Naive thymus-derived CD4-positive, alpha-beta T cell (primary cell): Measurements from ENCODE around the gene CRYBG1. TPM values are rescaled to one million over a fixed set of nuclear protein-coding genes. Genes with fewer than 3 reads are reported as not detected.
A peak's percentile ranks its signal among the peaks of the same experiment; 100 is the strongest.

ENCODE experiments used
- ATAC-seq: fragments of 150-1000 bp; cut with Tn5 transposase; 2 replicates; pipeline ENCODE4 v1.10.0; 2021; ENCODE audit warnings: mild to moderate bottlenecking, moderate library complexity
- CTCF ChIA-PET: fragments of 350-600 bp; sonication (Branson Sonifier 250); formaldehyde crosslinking; loops from one replicate; lab custom pipeline; 2021; ENCODE audit warnings: antibody characterized with exemption; lab: Charles Lee
- POLR2A ChIA-PET: fragments of 350-600 bp; sonication (Branson Sonifier 250); formaldehyde crosslinking; loops from one replicate; lab custom pipeline; 2021; ENCODE audit warnings: antibody characterized with exemption, inconsistent platforms; lab: Charles Lee
- DNase-seq, 9 donors: peaks; one replicate each; pipeline versions ENCODE4 v3.0.0 to v3.0.0-alpha.2; 2020 to 2022; ENCODE audit warnings: mixed read lengths in 1 of 9
- H3K27ac ChIP-seq: one replicate; pipeline ENCODE4 v1.7.0; 2013; ENCODE audit warnings: mild to moderate bottlenecking, low read depth, low read length, moderate library complexity
- H3K27me3 ChIP-seq, 2 donors: one replicate each; pipeline ENCODE4 v1.7.0; 2013; ENCODE audit warnings: low read length in 2 of 2, mild to moderate bottlenecking in 2 of 2, moderate library complexity in 2 of 2; ENCODE audit not compliant: control insufficient read depth in 2 of 2, insufficient read depth in 2 of 2
- H3K36me3 ChIP-seq, 3 experiments: 1 replicate in 2 of 3; 2 replicates in 1 of 3; pipeline ENCODE4 v1.7.0; 2013; ENCODE audit warnings: low read length in 3 of 3, mild to moderate bottlenecking in 3 of 3, moderate library complexity in 1 of 3; ENCODE audit not compliant: insufficient read depth in 3 of 3, control insufficient read depth in 2 of 3
- H3K4me1 ChIP-seq, 2 donors: one replicate each; pipeline ENCODE4 v1.7.0; 2013; ENCODE audit warnings: low read length in 2 of 2, mild to moderate bottlenecking in 2 of 2, moderate library complexity in 1 of 2; ENCODE audit not compliant: control insufficient read depth in 2 of 2, insufficient read depth in 2 of 2
- H3K4me3 ChIP-seq: 2 replicates; pipeline ENCODE4 v1.7.0; 2013; ENCODE audit warnings: mild to moderate bottlenecking, low read length
- H3K9me3 ChIP-seq, 3 experiments: 1 replicate in 2 of 3; 2 replicates in 1 of 3; pipeline ENCODE4 v1.7.0; 2013; ENCODE audit warnings: low read length in 3 of 3; ENCODE audit not compliant: control insufficient read depth in 2 of 3
- H3K27ac Mint-ChIP-seq, 9 donors: one replicate each; pipeline ENCODE4 v1.8.0; 2020 to 2022; ENCODE audit warnings: mixed read lengths in 9 of 9, mild to moderate bottlenecking in 8 of 9, moderate library complexity in 5 of 9, inconsistent platforms in 2 of 9
- H3K27me3 Mint-ChIP-seq, 5 donors: one replicate each; pipeline ENCODE4 v1.8.0; 2021 to 2022; ENCODE audit warnings: mixed read lengths in 5 of 5, mild to moderate bottlenecking in 1 of 5
- H3K36me3 Mint-ChIP-seq, 5 donors: one replicate each; pipeline ENCODE4 v1.8.0; 2020 to 2022; ENCODE audit warnings: mixed read lengths in 5 of 5, mild to moderate bottlenecking in 3 of 5, inconsistent platforms in 1 of 5
- H3K4me1 Mint-ChIP-seq, 7 donors: one replicate each; pipeline ENCODE4 v1.8.0; 2020 to 2022; ENCODE audit warnings: mixed read lengths in 7 of 7, mild to moderate bottlenecking in 3 of 7, inconsistent platforms in 1 of 7
- H3K4me3 Mint-ChIP-seq, 10 donors: one replicate each; pipeline ENCODE4 v1.8.0; 2020 to 2022; ENCODE audit warnings: mild to moderate bottlenecking in 10 of 10, mixed read lengths in 10 of 10, moderate library complexity in 6 of 10, inconsistent platforms in 2 of 10
- H3K9me3 Mint-ChIP-seq, 11 donors: one replicate each; pipeline ENCODE4 v1.8.0; 2020 to 2022; ENCODE audit warnings: mixed read lengths in 11 of 11, mild to moderate bottlenecking in 4 of 11, inconsistent platforms in 1 of 11, moderate library complexity in 1 of 11
- intact Hi-C, 2 donors: fragments of 100-400 bp; cut with micrococcal nuclease; formaldehyde crosslinking; loops; one replicate each; pipeline ENCODE4 v1.15.1; 2023
- polyA plus RNA-seq, 2 donors: library from polyadenylated mRNA; unstranded; fragments of 300-500 nt; fragmentation: Illumina TruSeq; gene quantifications; one replicate each; pipeline ENCODE4 v1.2.3, GENCODE V29; 2021
- total RNA-seq, 6 experiments: library from RNA in 5 of 6; stranded (reverse) in 5 of 6; gene quantifications; 1 replicate in 5 of 6; 2 replicates in 1 of 6; pipeline ENCODE4 v1.2.3 and lab custom pipeline; 2021 to 2026

CRYBG1 gene
- total and polyA plus RNA-seq, 7 experiments from 2014 or later: 11.3 to 39.8 (median 30.3) TPM

GRCh38 chr6:106539936-106540335 lies 179.4 kb downstream of the CRYBG1 start:
- no peaks in the 10 kb centered on the region for H3K27me3 Mint-ChIP-seq
- POLR2A ChIA-PET: interaction anchor here (1.2 to 2.6 kb wide), 3 partner anchors 14 to 19 kb away, joined by 6 to 11 read pairs (median 6); no protein-coding TSS in a partner anchor
- no peak for DNase-seq
- ATAC-seq: peak; percentile 47
- peak overlapping the region in 8 of 9 donors; percentile 10 to 85 (median 54) for H3K27ac Mint-ChIP-seq
- Histone ChIP-seq H3K4me3 (no peak overlapping the region), H3K4me1 (peaks cover 19 to 20% of the 10 kb centered on the region in 2 donors), H3K27ac (no peak overlapping the region), H3K27me3 (no peaks in the 10 kb centered on the region), H3K36me3 (peaks cover 18 to 36% (median 22%) of the 10 kb centered on the region in 3 experiments), H3K9me3 (no peaks in the 10 kb centered on the region)
- CTCF ChIA-PET: interaction anchor here (0.6 to 3.7 kb wide), 7 partner anchors 15 to 117 kb away, joined by 3 to 17 read pairs (median 3); no protein-coding TSS in a partner anchor
- intact Hi-C loops: no loop called here
- no peaks in the 10 kb centered on the region for H3K9me3 Mint-ChIP-seq
- H3K36me3 Mint-ChIP-seq: peaks cover 9 to 57% (median 40%) of the 10 kb centered on the region in 5 donors
- H3K4me3 Mint-ChIP-seq: peak overlapping the region in 1 of 10 donors; percentile 18
- peaks cover 27 to 58% (median 46%) of the 10 kb centered on the region in 7 donors for H3K4me1 Mint-ChIP-seq

GRCh38 chr6:106540432-106540831 lies 179.9 kb downstream of the CRYBG1 start:
- Histone ChIP-seq H3K27me3 (no peaks in the 10 kb centered on the region), H3K9me3 (no peaks in the 10 kb centered on the region), H3K36me3 (peaks cover 18 to 36% (median 27%) of the 10 kb centered on the region in 3 experiments), H3K4me3 (no peak overlapping the region), H3K27ac (no peak overlapping the region), H3K4me1 (peaks cover 19 to 20% of the 10 kb centered on the region in 2 donors)
- ChIA-PET CTCF (interaction anchor here (0.8 to 1.1 kb wide), 4 partner anchors 14 to 202 kb away, joined by 3 to 5 read pairs (median 3); no protein-coding TSS in a partner anchor), POLR2A (interaction anchor here (0.7 to 2.6 kb wide), 4 partner anchors 15 to 42 kb away, joined by 4 to 11 read pairs (median 6); no protein-coding TSS in a partner anchor)
- intact Hi-C loops: no loop called here
- Mint-ChIP-seq H3K27ac (peak overlapping the region in 4 of 9 donors; percentile 10 to 85 (median 78)), H3K4me1 (peaks cover 26 to 56% (median 42%) of the 10 kb centered on the region in 7 donors), H3K27me3 (no peaks in the 10 kb centered on the region), H3K36me3 (peaks cover 10 to 58% (median 43%) of the 10 kb centered on the region in 5 donors), H3K4me3 (no peak overlapping the region), H3K9me3 (no peaks in the 10 kb centered on the region)
- ATAC-seq: no peak
- no peak for DNase-seq

GRCh38 chr6:106540907-106541306 lies 180.4 kb downstream of the CRYBG1 start:
- H3K9me3 Mint-ChIP-seq: no peaks in the 10 kb centered on the region
- ChIA-PET CTCF (interaction anchor here (0.8 kb wide), 1 partner anchor 202 kb away, joined by 3 read pairs; no protein-coding TSS in a partner anchor), POLR2A (interaction anchor here (0.7 to 2.6 kb wide), 4 partner anchors 15 to 43 kb away, joined by 4 to 11 read pairs (median 6); no protein-coding TSS in a partner anchor)
- H3K27me3 Mint-ChIP-seq: no peaks in the 10 kb centered on the region
- Histone ChIP-seq H3K27ac (no peak overlapping the region), H3K9me3 (no peaks in the 10 kb centered on the region), H3K27me3 (no peaks in the 10 kb centered on the region), H3K4me1 (peaks cover 19 to 20% of the 10 kb centered on the region in 2 donors), H3K36me3 (peaks cover 18 to 35% (median 27%) of the 10 kb centered on the region in 3 experiments), H3K4me3 (no peak overlapping the region)
- peaks cover 27 to 56% (median 44%) of the 10 kb centered on the region in 7 donors for H3K4me1 Mint-ChIP-seq
- peaks cover 10 to 62% (median 44%) of the 10 kb centered on the region in 5 donors for H3K36me3 Mint-ChIP-seq
- H3K27ac Mint-ChIP-seq: peak overlapping the region in 1 of 9 donors; percentile 40
- ATAC-seq (no peak), DNase-seq (no peak)
- intact Hi-C loops: no loop called here
- H3K4me3 Mint-ChIP-seq: no peak overlapping the region

GRCh38 chr6:106546261-106546690 lies 185.8 kb downstream of the CRYBG1 start:
- Histone ChIP-seq H3K27me3 (no peaks in the 10 kb centered on the region), H3K4me1 (peaks cover 0 to 6% of the 10 kb centered on the region in 2 donors), H3K27ac (no peak overlapping the region), H3K9me3 (no peaks in the 10 kb centered on the region), H3K36me3 (peaks cover 14 to 48% (median 31%) of the 10 kb centered on the region in 3 experiments), H3K4me3 (no peak overlapping the region)
- peaks cover 0 to 3% (median 0%) of the 10 kb centered on the region in 11 donors for H3K9me3 Mint-ChIP-seq
- POLR2A ChIA-PET: interaction anchor here (1.0 kb wide), 1 partner anchor 21 kb away, joined by 3 read pairs; no protein-coding TSS in a partner anchor
- H3K4me1 Mint-ChIP-seq: peaks cover 17 to 41% (median 25%) of the 10 kb centered on the region in 7 donors
- peaks cover 13 to 70% (median 57%) of the 10 kb centered on the region in 5 donors for H3K36me3 Mint-ChIP-seq
- CTCF ChIA-PET: interaction anchor here (1.5 kb wide), 1 partner anchor 34 kb away, joined by 3 read pairs; no protein-coding TSS in a partner anchor
- H3K4me3 Mint-ChIP-seq: peak overlapping the region in 1 of 10 donors; percentile 0
- H3K27me3 Mint-ChIP-seq: no peaks in the 10 kb centered on the region
- peak; percentile 53 for ATAC-seq
- intact Hi-C loops: no loop called here
- DNase-seq: no peak
- peak overlapping the region; percentile 19 to 76 (median 61) for H3K27ac Mint-ChIP-seq

GRCh38 chr6:106546691-106547414 lies 186.3 kb downstream of the CRYBG1 start:
- Mint-ChIP-seq H3K4me3 (peak overlapping the region in 1 of 10 donors; percentile 0), H3K4me1 (peaks cover 17 to 41% (median 25%) of the 10 kb centered on the region in 7 donors), H3K36me3 (peaks cover 19 to 75% (median 62%) of the 10 kb centered on the region in 5 donors), H3K27me3 (no peaks in the 10 kb centered on the region), H3K27ac (peak overlapping the region; percentile 19 to 76 (median 61)), H3K9me3 (peaks cover 0 to 4% (median 0%) of the 10 kb centered on the region in 11 donors)
- Histone ChIP-seq H3K36me3 (peaks cover 14 to 48% (median 31%) of the 10 kb centered on the region in 3 experiments), H3K9me3 (no peaks in the 10 kb centered on the region), H3K27me3 (no peaks in the 10 kb centered on the region), H3K4me3 (no peak overlapping the region), H3K27ac (no peak overlapping the region), H3K4me1 (peaks cover 0 to 6% of the 10 kb centered on the region in 2 donors)
- ChIA-PET CTCF (interaction anchor here (1.5 kb wide), 1 partner anchor 35 kb away, joined by 3 read pairs; no protein-coding TSS in a partner anchor), POLR2A (interaction anchor here (1.0 kb wide), 1 partner anchor 22 kb away, joined by 3 read pairs; no protein-coding TSS in a partner anchor)
- ATAC-seq: peak; percentile 76
- intact Hi-C loops: no loop called here
- no peak for DNase-seq
